Mucosa of stomach (tissue), 1 donor: ENCODE data around the gene LLGL2.

Source experiments
- H3K27me3 ChIP-seq: one replicate; pipeline ENCODE4 v1.7.0; 2013; ENCODE audit warnings: mild to moderate bottlenecking, low read length; ENCODE audit not compliant: control insufficient read depth, insufficient read depth
- H3K36me3 ChIP-seq: one replicate; pipeline ENCODE4 v1.7.0; 2013; ENCODE audit warnings: low read length; ENCODE audit not compliant: control insufficient read depth, insufficient read depth
- H3K4me1 ChIP-seq: one replicate; pipeline ENCODE4 v1.7.0; 2013; ENCODE audit warnings: mild to moderate bottlenecking, low read length; ENCODE audit not compliant: control insufficient read depth, insufficient read depth
- H3K4me3 ChIP-seq: one replicate; pipeline ENCODE4 v1.7.0; 2013; ENCODE audit warnings: low read length
- H3K9ac ChIP-seq: one replicate; pipeline ENCODE4 v1.7.0; 2013; ENCODE audit warnings: mild to moderate bottlenecking, low read length, moderate library complexity
- H3K9me3 ChIP-seq: one replicate; pipeline ENCODE4 v1.7.0; 2013; ENCODE audit warnings: mild to moderate bottlenecking, low read length, moderate library complexity; ENCODE audit not compliant: control insufficient read depth
- donor health status: Pancreatic carcinoma.

LLGL2 gene

GRCh38 chr17:75539967-75540729 is 14.7 kb downstream of the LLGL2 start:
- Histone ChIP-seq H3K4me1 (peaks cover 89% of the 10 kb centered on the region), H3K9me3 (no peaks in the 10 kb centered on the region), H3K4me3 (no peak overlapping the region), H3K27me3 (no peaks in the 10 kb centered on the region), H3K36me3 (no peaks in the 10 kb centered on the region), H3K9ac (peak overlapping the region; percentile 2)

- H3K36me3 ChIP-seq, result no peaks in the 10 kb centered on the region
- H3K4me3 ChIP-seq, result no peak overlapping the region
- no peaks in the 10 kb centered on the region for H3K27me3 ChIP-seq
- peaks cover 89% of the 10 kb centered on the region for H3K4me1 ChIP-seq
- peak overlapping the region; percentile 32 for H3K9ac ChIP-seq
- no peaks in the 10 kb centered on the region for H3K9me3 ChIP-seq
Measured at GRCh38 chr17:75540923-75541503, 15.5 kb downstream of the LLGL2 start.

- H3K9ac ChIP-seq, result peak overlapping the region; percentile 41
- peaks cover 86% of the 10 kb centered on the region for H3K4me1 ChIP-seq
- no peaks in the 10 kb centered on the region for H3K9me3 ChIP-seq
- no peaks in the 10 kb centered on the region for H3K27me3 ChIP-seq
- H3K4me3 ChIP-seq, result no peak overlapping the region
- peaks cover 6% of the 10 kb centered on the region for H3K36me3 ChIP-seq
Measured at GRCh38 chr17:75542229-75542628, 16.7 kb downstream of the LLGL2 start.

- Histone ChIP-seq H3K36me3 (peaks cover 7% of the 10 kb centered on the region), H3K4me1 (peaks cover 87% of the 10 kb centered on the region), H3K9me3 (no peaks in the 10 kb centered on the region), H3K4me3 (no peak overlapping the region), H3K9ac (peak overlapping the region; percentile 41), H3K27me3 (no peaks in the 10 kb centered on the region)
Measured at GRCh38 chr17:75542728-75543336, 17.3 kb downstream of the LLGL2 start.

- no peak overlapping the region for H3K4me3 ChIP-seq
- no peak overlapping the region for H3K9ac ChIP-seq
- H3K9me3 ChIP-seq, result no peaks in the 10 kb centered on the region
- peaks cover 7% of the 10 kb centered on the region for H3K36me3 ChIP-seq
- peaks cover 92% of the 10 kb centered on the region for H3K4me1 ChIP-seq
- no peaks in the 10 kb centered on the region for H3K27me3 ChIP-seq
Measured at GRCh38 chr17:75544250-75544649, 18.8 kb downstream of the LLGL2 start.

- no peak overlapping the region for H3K9ac ChIP-seq
- H3K4me1 ChIP-seq, result peaks cover 92% of the 10 kb centered on the region
- no peak overlapping the region for H3K4me3 ChIP-seq
- H3K9me3 ChIP-seq, result no peaks in the 10 kb centered on the region
- no peaks in the 10 kb centered on the region for H3K27me3 ChIP-seq
- H3K36me3 ChIP-seq, result peaks cover 7% of the 10 kb centered on the region
Measured at GRCh38 chr17:75546181-75546580, 20.7 kb downstream of the LLGL2 start.

- peaks cover 90% of the 10 kb centered on the region for H3K4me1 ChIP-seq
Measured at GRCh38 chr17:75547091-75547490, 21.6 kb downstream of the LLGL2 start.

GRCh38 chr17:75548813-75549212 is 23.3 kb downstream of the LLGL2 start:
- Histone ChIP-seq H3K27me3 (no peaks in the 10 kb centered on the region), H3K9ac (peak overlapping the region; percentile 24), H3K4me3 (no peak overlapping the region), H3K36me3 (peaks cover 7% of the 10 kb centered on the region), H3K4me1 (peaks cover 79% of the 10 kb centered on the region), H3K9me3 (no peaks in the 10 kb centered on the region)

More at GRCh38 chr17:75547091-75547490, 21.6 kb downstream of the LLGL2 start:
- no peak overlapping the region for H3K4me3 ChIP-seq
- H3K9me3 ChIP-seq, result no peaks in the 10 kb centered on the region
- no peak overlapping the region for H3K9ac ChIP-seq
- H3K36me3 ChIP-seq, result peaks cover 7% of the 10 kb centered on the region
- H3K27me3 ChIP-seq, result no peaks in the 10 kb centered on the region

- peaks cover 7% of the 10 kb centered on the region for H3K36me3 ChIP-seq
- H3K9me3 ChIP-seq, result no peaks in the 10 kb centered on the region
- H3K4me3 ChIP-seq, result peak overlapping the region; percentile 50
- peak overlapping the region; percentile 92 for H3K9ac ChIP-seq
- no peaks in the 10 kb centered on the region for H3K27me3 ChIP-seq
- H3K4me1 ChIP-seq, result peaks cover 72% of the 10 kb centered on the region
Measured at GRCh38 chr17:75549246-75550138, 24.0 kb downstream of the LLGL2 start.

GRCh38 chr17:75550139-75550465 is 24.6 kb downstream of the LLGL2 start:
- Histone ChIP-seq H3K4me1 (peaks cover 67% of the 10 kb centered on the region), H3K9ac (peak overlapping the region; percentile 92), H3K27me3 (no peaks in the 10 kb centered on the region), H3K9me3 (no peaks in the 10 kb centered on the region), H3K36me3 (peaks cover 7% of the 10 kb centered on the region), H3K4me3 (peak overlapping the region; percentile 50)

- no peaks in the 10 kb centered on the region for H3K9me3 ChIP-seq
- peak overlapping the region; percentile 43 for H3K9ac ChIP-seq
Measured at GRCh38 chr17:75551266-75551665, 25.8 kb downstream of the LLGL2 start.

More at GRCh38 chr17:75551266-75551665, 25.8 kb downstream of the LLGL2 start:
- no peak overlapping the region for H3K4me3 ChIP-seq
- peaks cover 7% of the 10 kb centered on the region for H3K36me3 ChIP-seq
- H3K4me1 ChIP-seq, result peaks cover 67% of the 10 kb centered on the region
- H3K27me3 ChIP-seq, result no peaks in the 10 kb centered on the region
